CD4-positive, alpha-beta T cell treated with Interleukin-15 for 1 hour (primary cell): ENCODE measurements around the gene GANAB.
A peak's percentile ranks its signal among the peaks of the same experiment; 100 is the strongest.
"Not testable (repeated sequence)": the region's sequence is repeated elsewhere in the genome, so short reads cannot be mapped to it uniquely, and the experiment has no call there.

ENCODE experiments used
- DNase-seq: peaks from one replicate; pipeline ENCODE4 v3.0.0-alpha.2; 2020

Gene GANAB

GRCh38 chr11:62600367-62601121 is 45.9 kb downstream of the GANAB start:
- no peak for DNase-seq

GRCh38 chr11:62599901-62600300 is 46.5 kb downstream of the GANAB start:
- no peak for DNase-seq

DNA sequence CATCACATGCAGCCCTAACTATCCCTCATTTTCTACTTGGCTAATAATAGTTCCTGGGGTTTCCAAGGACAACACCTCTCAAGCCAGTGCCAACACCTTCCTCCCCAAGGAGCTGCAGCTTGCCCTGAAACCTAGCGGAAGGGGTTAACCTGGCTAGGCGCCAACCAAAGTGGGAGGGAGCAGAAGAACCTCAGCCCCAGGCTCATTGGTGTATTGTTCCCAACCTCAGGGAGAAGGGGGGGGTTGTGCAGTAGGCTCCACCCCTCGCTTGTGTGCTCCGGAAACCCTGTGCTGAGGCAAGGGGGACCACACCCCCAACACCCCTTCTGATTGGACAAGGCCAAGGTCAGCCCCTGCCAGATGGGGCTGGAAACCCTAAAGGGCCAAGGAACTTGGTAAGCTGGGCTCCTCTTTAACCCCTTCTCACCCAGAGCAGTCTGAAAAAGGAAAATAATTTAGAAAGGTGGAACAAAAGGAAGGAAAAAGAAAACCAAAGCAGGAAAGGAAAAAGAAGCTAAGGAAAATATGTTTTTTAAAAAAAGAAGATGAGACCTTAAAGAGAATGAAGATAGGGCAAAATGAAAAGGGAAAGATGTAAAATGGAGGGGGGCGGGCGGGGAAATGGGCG is 47.2 kb downstream of the GANAB start:
- DNase-seq, result peak; percentile 99

- DNase-seq, result no peak
These were observed 51.3 kb downstream of the GANAB start for GRCh38 chr11:62595124-62595523.

- peak; percentile 82 for DNase-seq
These were observed 52.9 kb downstream of the GANAB start for GRCh38 chr11:62593434-62594044.

DNA sequence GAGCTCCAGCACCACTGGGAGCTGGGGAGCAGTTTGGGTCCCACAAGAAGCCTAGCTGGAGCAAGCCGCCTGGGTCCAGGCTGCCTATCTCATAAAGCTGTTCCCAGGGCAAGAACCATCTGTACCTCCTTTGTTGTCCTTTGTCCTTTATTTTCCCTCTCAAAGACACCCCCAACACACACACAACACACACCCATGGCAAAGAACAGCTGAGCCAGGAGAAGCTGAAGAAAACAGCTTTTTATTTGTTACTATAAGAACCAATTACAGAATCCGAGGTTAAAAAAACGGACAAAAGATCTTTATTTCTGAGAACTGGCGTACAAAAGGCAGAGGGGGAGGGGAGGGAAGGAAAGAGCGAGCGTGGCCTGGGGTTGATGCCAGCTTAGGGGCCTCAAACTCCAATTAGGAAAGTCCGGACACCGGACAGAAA is 53.4 kb downstream of the GANAB start:
- no peak for DNase-seq

GRCh38 chr11:62592146-62592815 is 54.1 kb downstream of the GANAB start:
- no peak for DNase-seq

GRCh38 chr11:62591448-62592145 is 54.8 kb downstream of the GANAB start, which contains the start of gene TUT1:
TSS of gene TUT1 (minus strand) at chr11:62591523. CDS start at chr11:62591485, 38 bp downstream.
- DNase-seq, result peak; percentile 98

- DNase-seq, result no peak
These were observed 57.3 kb downstream of the GANAB start for GRCh38 chr11:62588966-62589637.

DNA sequence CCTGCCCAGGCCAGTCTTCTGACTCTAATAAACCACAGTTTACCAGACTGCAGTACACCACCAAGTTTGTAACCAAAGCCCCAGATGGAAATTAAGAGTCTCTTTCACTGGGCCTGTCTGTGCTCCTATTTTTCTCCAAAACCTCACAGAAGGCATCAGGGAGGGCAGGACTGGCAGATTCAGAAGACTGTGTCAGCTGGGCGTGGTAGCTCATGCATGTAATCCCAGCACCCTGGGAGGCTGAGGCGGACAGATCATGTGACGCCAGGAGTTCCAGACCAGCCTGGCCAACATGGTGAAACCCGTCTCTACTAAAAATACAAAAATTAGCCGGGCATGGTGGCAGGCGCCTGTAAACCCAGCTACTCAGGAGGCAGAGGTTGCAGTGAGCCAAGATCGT is 61.1 kb downstream of the GANAB start:
- DNase-seq, result not testable (repeated sequence)

GRCh38 chr11:62581735-62582134 is 64.7 kb downstream of the GANAB start:
- DNase-seq, result not testable (repeated sequence)

GRCh38 chr11:62580959-62581715 is 65.3 kb downstream of the GANAB start:
- DNase-seq, result no peak

GRCh38 chr11:62579252-62579651 is 67.2 kb downstream of the GANAB start:
- no peak for DNase-seq

DNA sequence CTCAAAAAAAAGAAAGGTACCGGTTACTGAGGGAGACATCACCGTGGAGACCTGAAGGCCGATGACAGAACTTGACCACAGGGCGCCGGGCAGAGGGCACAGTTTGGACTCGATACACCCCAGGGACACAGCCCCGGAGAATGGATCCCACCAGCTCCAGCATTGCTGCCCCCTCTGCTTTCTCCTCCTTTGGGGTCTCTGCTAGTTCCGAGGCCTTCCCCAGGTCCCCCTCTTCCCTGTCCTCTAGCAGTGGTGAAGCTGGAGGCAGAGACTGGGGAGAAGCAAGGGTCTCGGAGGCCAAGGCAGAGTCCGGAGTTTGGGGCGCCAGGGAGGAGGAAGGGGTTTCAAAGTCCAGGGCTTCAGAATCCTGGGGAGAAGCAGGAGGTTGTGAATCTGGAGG is 67.9 kb downstream of the GANAB start:
- no peak for DNase-seq

GRCh38 chr11:62577046-62577714 is 69.2 kb downstream of the GANAB start:
- no peak for DNase-seq

DNA sequence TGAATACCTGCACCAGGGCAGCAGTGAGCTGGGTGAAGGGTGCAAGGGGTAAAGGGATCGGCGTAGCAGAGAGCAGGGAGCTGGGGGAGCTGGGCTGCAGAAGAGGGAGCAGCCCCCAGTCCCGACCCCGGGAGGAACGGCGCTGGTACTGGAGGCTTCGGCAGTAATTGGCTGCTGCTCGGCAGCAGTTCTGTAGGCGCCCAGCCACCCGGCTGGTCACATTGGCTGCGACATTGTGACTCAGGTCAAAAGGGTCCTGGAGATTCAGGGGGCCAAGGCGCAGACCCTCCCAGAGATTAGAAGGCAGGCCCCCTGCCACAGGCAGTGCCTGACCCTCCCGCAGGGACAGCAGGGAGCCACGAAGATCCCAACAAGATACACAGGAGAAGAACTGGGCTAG is 70.6 kb downstream of the GANAB start:
- DNase-seq, result no peak

DNA sequence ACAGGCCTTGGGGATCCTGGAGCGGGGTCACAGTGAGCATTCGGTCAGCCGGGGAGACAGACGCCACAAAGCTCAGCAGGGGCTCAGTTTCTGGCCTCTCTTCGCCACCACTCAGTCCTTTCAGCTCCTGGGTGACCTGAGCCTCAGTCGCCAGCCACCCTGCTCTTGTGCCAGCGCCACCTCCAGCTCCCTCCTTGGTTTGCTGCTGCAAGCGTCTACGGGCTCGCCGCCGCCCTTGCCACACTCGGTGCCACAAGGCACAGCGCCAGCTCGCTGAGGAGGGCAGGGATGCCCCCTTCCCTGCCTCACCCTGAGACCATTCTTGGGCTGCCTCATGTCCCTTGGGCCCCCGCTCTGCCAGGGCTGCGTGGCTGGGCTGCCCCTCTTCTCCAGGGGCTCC is 71.3 kb downstream of the GANAB start:
- DNase-seq, result no peak
